ENCODE measurements around the gene SPIRE1.

SPIRE1 gene

DNA sequence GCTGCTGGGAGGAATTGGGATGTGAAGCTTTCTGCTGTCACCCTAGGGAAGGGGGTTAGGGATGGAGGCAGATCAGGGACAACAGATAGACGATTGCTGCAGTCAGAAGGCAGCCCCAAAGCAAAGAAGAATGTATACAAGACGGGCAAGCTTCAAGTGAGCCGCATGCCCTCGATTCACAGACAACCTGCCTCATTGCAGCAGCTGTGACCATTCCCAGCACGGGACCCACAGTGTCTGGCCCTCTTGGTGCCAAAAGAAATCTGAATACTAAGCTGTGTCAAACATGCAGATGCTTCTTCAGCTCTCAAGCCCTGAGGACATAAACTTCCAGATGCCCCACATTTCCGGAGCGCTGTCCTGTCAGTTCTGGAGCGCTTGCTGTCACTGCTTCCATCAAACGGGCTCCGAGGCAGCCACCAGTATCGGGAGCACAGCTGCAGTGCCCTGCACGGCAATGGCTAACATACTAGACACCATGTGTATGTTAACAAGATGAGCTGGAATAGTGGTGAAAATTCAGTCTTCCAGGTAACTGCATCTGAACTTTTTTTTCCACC lies 216.4 kb downstream of the SPIRE1 start:
- TF ChIP-seq CTCF (conservative IDR thresholded peaks at IDR 0.05; ENCODE audit: low read depth, low read length): no peak
- no peaks in the 10 kb centered on the region for H3K27me3 ChIP-seq (ENCODE audit: insufficient read depth, low read depth)
- H3K4me2 ChIP-seq: no peak overlapping the region
- no peaks in the 10 kb centered on the region for H3K4me1 ChIP-seq (ENCODE audit: low read depth, poor library complexity, severe bottlenecking)
- no peaks in the 10 kb centered on the region for H3K79me2 ChIP-seq (ENCODE audit: insufficient read depth, low read depth)
- H3K36me3 ChIP-seq (ENCODE audit: insufficient read depth): no peaks in the 10 kb centered on the region
- H3K4me3 ChIP-seq (IDR thresholded peaks at IDR 0.05; ENCODE audit: insufficient read depth, low read depth, low read length): no peak overlapping the region
- H3K9ac ChIP-seq: no peak overlapping the region
- no peak overlapping the region for H3K27ac ChIP-seq
- no peak overlapping the region for H2AFZ ChIP-seq (ENCODE audit: low read depth)
- H4K20me1 ChIP-seq (ENCODE audit: insufficient read depth): no peaks in the 10 kb centered on the region

- Histone ChIP-seq H3K79me2 (ENCODE audit: insufficient read depth, low read depth) (no peaks in the 10 kb centered on the region), H3K9ac (no peak overlapping the region), H4K20me1 (ENCODE audit: insufficient read depth) (no peaks in the 10 kb centered on the region), H3K27ac (no peak overlapping the region), H2AFZ (ENCODE audit: low read depth) (no peak overlapping the region), H3K36me3 (ENCODE audit: insufficient read depth) (no peaks in the 10 kb centered on the region), H3K4me2 (no peak overlapping the region), H3K27me3 (ENCODE audit: insufficient read depth, low read depth) (no peaks in the 10 kb centered on the region), H3K4me3 (IDR thresholded peaks at IDR 0.05; ENCODE audit: insufficient read depth, low read depth, low read length) (no peak overlapping the region), H3K4me1 (ENCODE audit: low read depth, poor library complexity, severe bottlenecking) (no peaks in the 10 kb centered on the region)
- no peak for TF ChIP-seq CTCF (conservative IDR thresholded peaks at IDR 0.05; ENCODE audit: low read depth, low read length)
Observed at GRCh38 chr18:12438257-12438656, 219.7 kb downstream of the SPIRE1 start.

- no peak overlapping the region for H3K27ac ChIP-seq
- no peak overlapping the region for H3K9ac ChIP-seq
- no peaks in the 10 kb centered on the region for H4K20me1 ChIP-seq (ENCODE audit: insufficient read depth)
- H3K4me2 ChIP-seq: no peak overlapping the region
- no peaks in the 10 kb centered on the region for H3K27me3 ChIP-seq (ENCODE audit: insufficient read depth, low read depth)
- H2AFZ ChIP-seq (ENCODE audit: low read depth): no peak overlapping the region
- TF ChIP-seq CTCF (conservative IDR thresholded peaks at IDR 0.05; ENCODE audit: low read depth, low read length): no peak
- no peaks in the 10 kb centered on the region for H3K79me2 ChIP-seq (ENCODE audit: insufficient read depth, low read depth)
- H3K36me3 ChIP-seq (ENCODE audit: insufficient read depth): no peaks in the 10 kb centered on the region
- H3K4me3 ChIP-seq (IDR thresholded peaks at IDR 0.05; ENCODE audit: insufficient read depth, low read depth, low read length): no peak overlapping the region
- H3K4me1 ChIP-seq (ENCODE audit: low read depth, poor library complexity, severe bottlenecking): no peaks in the 10 kb centered on the region
Observed at GRCh38 chr18:12435867-12436266, 222.0 kb downstream of the SPIRE1 start.

DNA sequence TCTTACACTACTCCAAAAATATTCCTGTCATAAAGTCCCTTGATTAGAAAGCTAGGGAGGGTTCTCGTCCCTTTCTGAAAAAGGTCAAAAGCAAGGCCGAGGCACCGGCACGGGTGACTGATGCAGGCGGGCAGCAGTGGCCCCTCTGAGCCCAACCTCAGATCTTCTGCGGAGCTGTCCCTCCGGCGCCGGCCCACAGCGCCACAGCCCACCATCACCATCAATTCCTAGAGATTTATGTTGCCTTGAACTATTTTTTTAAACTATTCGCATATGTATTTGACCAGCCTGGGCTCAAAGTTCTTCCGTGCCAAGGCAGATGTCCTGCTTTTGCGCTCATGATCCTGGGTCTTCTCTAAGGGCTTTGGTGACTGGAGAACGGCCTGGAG lies 223.4 kb downstream of the SPIRE1 start:
- Histone ChIP-seq H4K20me1 (ENCODE audit: insufficient read depth) (no peaks in the 10 kb centered on the region), H3K79me2 (ENCODE audit: insufficient read depth, low read depth) (no peaks in the 10 kb centered on the region), H3K4me1 (ENCODE audit: low read depth, poor library complexity, severe bottlenecking) (no peaks in the 10 kb centered on the region), H2AFZ (ENCODE audit: low read depth) (no peak overlapping the region), H3K4me3 (IDR thresholded peaks at IDR 0.05; ENCODE audit: insufficient read depth, low read depth, low read length) (no peak overlapping the region), H3K36me3 (ENCODE audit: insufficient read depth) (no peaks in the 10 kb centered on the region), H3K27me3 (ENCODE audit: insufficient read depth, low read depth) (no peaks in the 10 kb centered on the region), H3K4me2 (no peak overlapping the region), H3K27ac (no peak overlapping the region), H3K9ac (no peak overlapping the region)
- TF ChIP-seq CTCF (conservative IDR thresholded peaks at IDR 0.05; ENCODE audit: low read depth, low read length): no peak

Data from KMS-11 (cell line).